ENCODE results near the gene WFIKKN2.

Gene WFIKKN2

DNA sequence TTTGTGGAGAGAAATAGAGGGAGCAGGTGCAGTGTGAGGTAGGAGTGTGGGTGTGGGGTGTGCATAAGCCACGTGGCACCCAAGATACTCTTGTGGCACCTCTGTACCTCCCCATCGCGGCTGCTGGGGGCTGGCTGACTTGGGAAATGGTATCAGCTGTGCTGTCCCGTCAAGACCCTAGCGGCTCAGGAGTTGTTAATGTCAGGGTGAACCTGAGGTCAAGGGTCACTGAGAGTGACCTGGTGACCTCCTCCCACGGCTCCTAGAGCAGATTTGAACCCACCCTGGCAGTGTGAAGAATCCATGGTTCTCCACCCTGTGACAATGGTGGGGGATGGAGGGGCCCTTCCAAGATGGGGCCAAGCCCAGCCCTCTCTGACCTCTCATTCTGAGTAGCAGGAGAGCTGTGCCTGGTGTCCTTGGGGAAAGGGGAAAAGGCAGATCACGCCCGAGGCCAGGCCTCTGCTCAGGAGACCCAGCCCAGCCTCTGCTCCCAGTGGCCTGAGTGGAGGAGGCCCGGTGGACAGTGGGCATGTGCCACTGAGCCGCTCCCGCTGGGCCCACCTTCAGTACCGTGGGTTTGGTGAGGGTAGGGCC, 3.0 kb upstream of the WFIKKN2 start:
- intact Hi-C loops (cut with DNase I), result no loop called here

GRCh38 chr17:50832864-50833381, 2.5 kb upstream of the WFIKKN2 start:
- intact Hi-C loops (cut with DNase I), result no loop called here
- DNase-seq, result peak in 1 of 42 donors; percentile 19

More for the DNA sequence above, 3.0 kb upstream of the WFIKKN2 start:
- DNase-seq, result no peak

- intact Hi-C loops (cut with DNase I), result no loop called here
- DNase-seq, result peak in 2 of 42 donors; percentile 18 to 28
Measured at GRCh38 chr17:50833510-50834428, 1.6 kb upstream of the WFIKKN2 start.

DNA sequence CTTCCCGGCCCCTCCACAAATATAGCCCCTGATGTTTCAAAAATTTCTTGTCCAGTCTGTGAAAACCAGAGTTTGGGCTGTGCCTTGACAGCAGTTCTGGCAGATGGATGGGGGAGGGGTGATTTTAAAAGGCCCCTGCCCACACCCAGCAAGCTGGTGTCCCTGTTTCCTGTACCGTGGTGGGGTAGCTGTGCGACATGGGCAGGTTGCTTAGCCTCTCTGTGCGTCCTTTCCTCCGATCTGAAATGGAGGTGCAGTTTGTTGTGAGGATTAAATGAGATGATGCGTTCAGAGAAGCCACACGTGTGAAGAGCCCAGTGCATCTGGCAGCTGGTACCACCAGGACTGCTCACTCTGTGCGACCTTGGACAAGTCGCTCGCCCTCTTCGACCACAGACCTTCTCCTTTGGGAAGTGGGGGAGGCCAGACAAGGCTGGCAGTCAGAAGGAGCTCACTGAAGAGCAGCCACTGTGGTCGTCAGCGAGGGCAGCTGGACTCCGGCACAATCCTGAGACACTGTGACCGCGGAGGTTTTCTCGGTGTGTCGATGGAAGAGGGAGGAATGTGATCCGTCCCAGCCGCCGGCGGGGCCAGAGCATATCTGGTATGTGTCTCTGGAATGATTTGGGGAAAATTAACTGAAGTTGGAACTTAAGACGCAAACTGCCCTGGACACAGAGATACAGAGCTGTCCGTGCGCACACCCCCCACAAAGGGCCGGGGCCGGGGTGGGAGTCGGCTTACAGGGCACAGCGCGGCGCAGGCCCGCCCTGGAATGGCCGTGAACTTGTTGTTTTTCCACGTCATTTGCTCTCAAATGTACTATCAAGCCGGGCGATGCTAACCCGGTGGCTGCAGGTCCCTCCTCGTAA, 721 bp upstream of the WFIKKN2 start:
- intact Hi-C loops (cut with DNase I), result no loop called here

DNA sequence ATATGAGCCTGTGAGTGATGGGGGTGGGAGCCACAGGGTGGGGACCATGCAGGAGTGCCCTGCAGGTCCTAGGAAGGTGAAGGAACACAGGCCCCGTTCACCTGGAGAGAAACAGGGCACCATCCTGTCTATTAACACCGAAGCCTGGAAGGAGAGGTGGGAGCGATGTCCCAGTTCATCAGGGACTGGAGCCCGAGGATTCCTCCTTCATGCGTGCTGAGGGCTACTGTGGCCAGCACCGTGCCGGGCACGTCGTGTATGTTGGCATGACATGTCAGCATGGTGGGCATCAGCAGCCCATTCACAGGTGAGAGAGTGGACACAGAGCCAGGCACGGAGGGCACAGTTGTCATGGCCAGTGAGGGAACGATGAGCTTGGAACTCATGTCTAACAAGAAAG, 1.4 kb downstream of the WFIKKN2 start:
- no peak for DNase-seq
- intact Hi-C loops (cut with DNase I), result no loop called here

More for the DNA sequence above, 721 bp upstream of the WFIKKN2 start:
- peak in 2 of 42 donors; percentile 5 to 7 for DNase-seq

- no peak for DNase-seq
- intact Hi-C loops (cut with DNase I), result no loop called here
Measured at GRCh38 chr17:50837286-50837979, 2.0 kb downstream of the WFIKKN2 start.

- intact Hi-C loops (cut with DNase I), result no loop called here
- peak in 33 of 42 donors; percentile 39 to 82 (median 69) for DNase-seq
Measured at GRCh38 chr17:50837980-50838954, 2.9 kb downstream of the WFIKKN2 start.

GRCh38 chr17:50839591-50840310, 4.4 kb downstream of the WFIKKN2 start:
- intact Hi-C loops (cut with DNase I), result loop anchor here (5.0 kb wide), 1 partner anchor 292 kb away; the partner anchor contains the start of gene SPATA20
- peak in 1 of 42 donors; percentile 22 for DNase-seq

DNA sequence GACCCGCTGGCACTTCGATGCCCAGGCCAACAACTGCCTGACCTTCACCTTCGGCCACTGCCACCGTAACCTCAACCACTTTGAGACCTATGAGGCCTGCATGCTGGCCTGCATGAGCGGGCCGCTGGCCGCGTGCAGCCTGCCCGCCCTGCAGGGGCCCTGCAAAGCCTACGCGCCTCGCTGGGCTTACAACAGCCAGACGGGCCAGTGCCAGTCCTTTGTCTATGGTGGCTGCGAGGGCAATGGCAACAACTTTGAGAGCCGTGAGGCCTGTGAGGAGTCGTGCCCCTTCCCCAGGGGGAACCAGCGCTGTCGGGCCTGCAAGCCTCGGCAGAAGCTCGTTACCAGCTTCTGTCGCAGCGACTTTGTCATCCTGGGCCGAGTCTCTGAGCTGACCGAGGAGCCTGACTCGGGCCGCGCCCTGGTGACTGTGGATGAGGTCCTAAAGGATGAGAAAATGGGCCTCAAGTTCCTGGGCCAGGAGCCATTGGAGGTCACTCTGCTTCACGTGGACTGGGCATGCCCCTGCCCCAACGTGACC, 5.0 kb downstream of the WFIKKN2 start:
- intact Hi-C loops (cut with DNase I), result loop anchor here (5.0 kb wide), 1 partner anchor 293 kb away; the partner anchor contains the start of gene SPATA20
- DNase-seq, result peak in 1 of 42 donors; percentile 26

DNA sequence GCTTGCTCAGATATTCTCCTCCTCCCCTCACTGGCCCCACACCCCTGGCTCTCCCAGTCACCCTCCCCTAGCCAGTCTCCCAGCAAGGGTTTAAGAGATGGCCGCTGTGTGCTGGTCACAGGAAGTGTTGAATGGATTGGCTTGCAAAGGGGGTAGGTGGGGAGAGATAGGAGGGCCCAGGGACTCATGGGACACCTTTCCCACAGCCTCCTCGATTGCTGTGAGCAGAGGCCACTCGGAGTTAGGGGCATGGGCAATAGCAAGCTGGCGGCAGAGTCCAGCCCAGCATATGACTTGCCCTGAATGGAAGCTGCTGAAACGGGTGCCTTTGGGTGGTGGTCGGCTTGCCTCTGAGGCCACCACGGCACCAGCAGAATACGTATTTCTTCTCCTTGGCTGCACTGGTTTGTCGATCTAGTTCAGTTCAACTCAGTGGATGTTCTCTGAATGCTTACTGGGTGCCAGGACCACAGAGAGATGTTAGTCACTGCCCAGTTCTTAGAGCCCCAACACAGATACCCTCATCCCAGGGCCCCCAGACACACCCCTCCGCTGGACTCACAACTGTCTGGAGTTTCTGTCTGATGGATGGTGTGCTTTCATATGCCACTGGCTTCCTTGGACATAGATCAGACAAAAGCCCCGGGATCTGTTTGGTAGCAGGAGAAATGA, 6.0 kb downstream of the WFIKKN2 start:
- intact Hi-C loops (cut with DNase I), result loop anchor here (5.0 kb wide), 1 partner anchor 294 kb away; the partner anchor contains the start of gene SPATA20
- DNase-seq, result peak in 1 of 42 donors; percentile 20

DNA sequence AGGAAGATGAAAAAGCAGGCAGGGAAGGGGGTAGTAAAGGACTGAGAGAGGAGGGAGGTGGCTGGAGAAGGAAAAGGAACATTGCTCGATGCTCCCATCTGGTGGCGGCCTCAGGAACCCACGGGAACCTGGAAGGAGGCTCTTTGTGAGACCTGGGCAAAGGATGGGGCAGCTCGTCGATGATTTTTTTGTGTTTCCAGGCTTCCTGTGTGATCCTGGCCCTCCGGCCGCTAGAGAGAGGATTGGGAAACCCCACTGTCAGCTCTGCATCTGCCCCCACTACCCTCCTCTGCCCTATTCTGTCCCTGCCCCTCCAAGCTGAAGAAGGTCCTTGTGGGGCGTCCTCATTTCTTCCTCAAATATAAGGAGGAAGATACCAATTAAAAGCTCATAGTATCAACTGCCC, 6.6 kb downstream of the WFIKKN2 start:
- intact Hi-C loops (cut with DNase I), result loop anchor here (2.0 to 5.0 kb wide), 2 partner anchors 57 to 295 kb away; partner anchors contain the start of gene SPATA20
- DNase-seq, result peak; percentile 46 to 94 (median 86)

GRCh38 chr17:50842506-50843149, 7.2 kb downstream of the WFIKKN2 start:
- intact Hi-C loops (cut with DNase I), result loop anchor here (2.0 to 5.0 kb wide), 2 partner anchors 58 to 295 kb away; partner anchors contain the start of gene SPATA20
- DNase-seq, result peak in 1 of 42 donors; percentile 27

GRCh38 chr17:50843150-50843905, 7.9 kb downstream of the WFIKKN2 start:
- intact Hi-C loops (cut with DNase I), result loop anchor here (2.0 to 5.0 kb wide), 2 partner anchors 59 to 296 kb away; partner anchors contain the start of gene SPATA20
- DNase-seq, result peak in 2 of 42 donors; percentile 11 to 28

All from head of caudate nucleus (tissue), 42 donors.